Measurements from ENCODE around the gene TRMT11. TPM values are rescaled to one million over a fixed set of nuclear protein-coding genes. Genes with fewer than 3 reads are reported as not detected.

The TRMT11 gene
- total and polyA plus RNA-seq, 9 of the 15 experiments (the other 6 are each of a cell fraction or from before 2014, with no cell fraction given), result 38.8 to 88.0 (median 59.8) TPM

DNA sequence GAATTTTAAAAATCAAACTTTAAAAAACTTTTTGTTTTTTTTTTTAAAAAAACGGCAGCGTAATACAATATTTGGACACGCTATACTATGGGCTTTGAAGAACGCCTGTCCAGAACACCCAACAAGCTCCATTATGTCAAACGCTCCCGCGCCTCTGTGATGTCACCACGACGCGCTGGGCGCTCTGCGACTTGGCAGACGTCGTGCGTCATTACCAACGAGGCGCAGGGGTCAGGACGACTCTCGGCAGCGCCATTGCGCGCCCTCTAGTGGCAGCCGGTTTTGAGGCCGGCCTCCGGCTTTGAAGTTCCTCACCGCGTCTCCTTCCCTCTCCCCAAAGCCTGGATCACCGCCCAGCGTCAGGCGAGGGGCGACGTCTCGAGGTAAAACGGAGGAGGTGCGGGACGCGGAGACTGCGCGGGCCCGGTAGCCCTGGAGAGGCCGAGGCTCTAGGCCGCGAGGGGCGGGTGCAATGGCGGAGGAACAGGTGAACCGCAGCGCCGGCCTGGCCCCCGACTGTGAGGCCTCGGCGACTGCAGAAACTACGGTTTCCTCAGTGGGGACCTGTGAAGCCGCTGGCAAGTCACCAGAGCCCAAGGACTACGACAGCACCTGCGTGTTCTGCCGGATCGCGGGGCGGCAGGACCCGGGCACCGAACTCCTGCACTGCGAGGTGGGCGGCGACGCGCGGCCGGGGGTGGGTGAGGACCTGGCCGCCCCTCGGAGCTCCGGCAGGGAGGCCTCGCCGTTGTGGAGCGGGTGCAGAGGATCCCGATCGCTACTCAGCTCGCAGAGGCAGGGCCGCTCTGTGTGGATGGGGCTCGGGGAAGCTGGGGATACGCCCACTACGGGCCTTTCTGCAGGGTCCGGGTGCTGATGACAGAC lies 29.6 kb upstream of the TRMT11 start, which contains the start of gene HINT3 (continued):
- no peak for TF ChIP-seq BDP1 (IDR thresholded peaks at IDR 0.05; ENCODE audit: insufficient read depth, insufficient read length)
- TF ChIP-seq, protein P1, sequence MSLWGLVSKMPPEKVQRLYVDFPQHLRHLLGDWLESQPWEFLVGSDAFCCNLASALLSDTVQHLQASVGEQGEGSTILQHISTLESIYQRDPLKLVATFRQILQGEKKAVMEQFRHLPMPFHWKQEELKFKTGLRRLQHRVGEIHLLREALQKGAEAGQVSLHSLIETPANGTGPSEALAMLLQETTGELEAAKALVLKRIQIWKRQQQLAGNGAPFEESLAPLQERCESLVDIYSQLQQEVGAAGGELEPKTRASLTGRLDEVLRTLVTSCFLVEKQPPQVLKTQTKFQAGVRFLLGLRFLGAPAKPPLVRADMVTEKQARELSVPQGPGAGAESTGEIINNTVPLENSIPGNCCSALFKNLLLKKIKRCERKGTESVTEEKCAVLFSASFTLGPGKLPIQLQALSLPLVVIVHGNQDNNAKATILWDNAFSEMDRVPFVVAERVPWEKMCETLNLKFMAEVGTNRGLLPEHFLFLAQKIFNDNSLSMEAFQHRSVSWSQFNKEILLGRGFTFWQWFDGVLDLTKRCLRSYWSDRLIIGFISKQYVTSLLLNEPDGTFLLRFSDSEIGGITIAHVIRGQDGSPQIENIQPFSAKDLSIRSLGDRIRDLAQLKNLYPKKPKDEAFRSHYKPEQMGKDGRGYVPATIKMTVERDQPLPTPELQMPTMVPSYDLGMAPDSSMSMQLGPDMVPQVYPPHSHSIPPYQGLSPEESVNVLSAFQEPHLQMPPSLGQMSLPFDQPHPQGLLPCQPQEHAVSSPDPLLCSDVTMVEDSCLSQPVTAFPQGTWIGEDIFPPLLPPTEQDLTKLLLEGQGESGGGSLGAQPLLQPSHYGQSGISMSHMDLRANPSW (CRISPR knock-in tag; IDR thresholded peaks at IDR 0.05), result peak; percentile 90
- peak; percentile 99 for TF ChIP-seq CXXC5 (CRISPR knock-in tag; IDR thresholded peaks at IDR 0.05)
- TF ChIP-seq, protein P2, sequence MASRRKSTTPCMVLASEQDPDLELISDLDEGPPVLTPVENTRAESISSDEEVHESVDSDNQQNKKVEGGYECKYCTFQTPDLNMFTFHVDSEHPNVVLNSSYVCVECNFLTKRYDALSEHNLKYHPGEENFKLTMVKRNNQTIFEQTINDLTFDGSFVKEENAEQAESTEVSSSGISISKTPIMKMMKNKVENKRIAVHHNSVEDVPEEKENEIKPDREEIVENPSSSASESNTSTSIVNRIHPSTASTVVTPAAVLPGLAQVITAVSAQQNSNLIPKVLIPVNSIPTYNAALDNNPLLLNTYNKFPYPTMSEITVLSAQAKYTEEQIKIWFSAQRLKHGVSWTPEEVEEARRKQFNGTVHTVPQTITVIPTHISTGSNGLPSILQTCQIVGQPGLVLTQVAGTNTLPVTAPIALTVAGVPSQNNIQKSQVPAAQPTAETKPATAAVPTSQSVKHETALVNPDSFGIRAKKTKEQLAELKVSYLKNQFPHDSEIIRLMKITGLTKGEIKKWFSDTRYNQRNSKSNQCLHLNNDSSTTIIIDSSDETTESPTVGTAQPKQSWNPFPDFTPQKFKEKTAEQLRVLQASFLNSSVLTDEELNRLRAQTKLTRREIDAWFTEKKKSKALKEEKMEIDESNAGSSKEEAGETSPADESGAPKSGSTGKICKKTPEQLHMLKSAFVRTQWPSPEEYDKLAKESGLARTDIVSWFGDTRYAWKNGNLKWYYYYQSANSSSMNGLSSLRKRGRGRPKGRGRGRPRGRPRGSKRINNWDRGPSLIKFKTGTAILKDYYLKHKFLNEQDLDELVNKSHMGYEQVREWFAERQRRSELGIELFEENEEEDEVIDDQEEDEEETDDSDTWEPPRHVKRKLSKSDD (conservative IDR thresholded peaks at IDR 0.05; ENCODE audit: low read length), result peak; percentile 76; the same call in 1 of the 2 replicates
- TF ChIP-seq MCM7 (IDR thresholded peaks at IDR 0.05), result no peak
- TF ChIP-seq, protein P3, sequence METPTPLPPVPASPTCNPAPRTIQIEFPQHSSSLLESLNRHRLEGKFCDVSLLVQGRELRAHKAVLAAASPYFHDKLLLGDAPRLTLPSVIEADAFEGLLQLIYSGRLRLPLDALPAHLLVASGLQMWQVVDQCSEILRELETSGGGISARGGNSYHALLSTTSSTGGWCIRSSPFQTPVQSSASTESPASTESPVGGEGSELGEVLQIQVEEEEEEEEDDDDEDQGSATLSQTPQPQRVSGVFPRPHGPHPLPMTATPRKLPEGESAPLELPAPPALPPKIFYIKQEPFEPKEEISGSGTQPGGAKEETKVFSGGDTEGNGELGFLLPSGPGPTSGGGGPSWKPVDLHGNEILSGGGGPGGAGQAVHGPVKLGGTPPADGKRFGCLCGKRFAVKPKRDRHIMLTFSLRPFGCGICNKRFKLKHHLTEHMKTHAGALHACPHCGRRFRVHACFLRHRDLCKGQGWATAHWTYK (CRISPR knock-in tag; IDR thresholded peaks at IDR 0.05), result no peak; the same call in 1 of the 2 replicates
- TF ChIP-seq, protein P4, sequence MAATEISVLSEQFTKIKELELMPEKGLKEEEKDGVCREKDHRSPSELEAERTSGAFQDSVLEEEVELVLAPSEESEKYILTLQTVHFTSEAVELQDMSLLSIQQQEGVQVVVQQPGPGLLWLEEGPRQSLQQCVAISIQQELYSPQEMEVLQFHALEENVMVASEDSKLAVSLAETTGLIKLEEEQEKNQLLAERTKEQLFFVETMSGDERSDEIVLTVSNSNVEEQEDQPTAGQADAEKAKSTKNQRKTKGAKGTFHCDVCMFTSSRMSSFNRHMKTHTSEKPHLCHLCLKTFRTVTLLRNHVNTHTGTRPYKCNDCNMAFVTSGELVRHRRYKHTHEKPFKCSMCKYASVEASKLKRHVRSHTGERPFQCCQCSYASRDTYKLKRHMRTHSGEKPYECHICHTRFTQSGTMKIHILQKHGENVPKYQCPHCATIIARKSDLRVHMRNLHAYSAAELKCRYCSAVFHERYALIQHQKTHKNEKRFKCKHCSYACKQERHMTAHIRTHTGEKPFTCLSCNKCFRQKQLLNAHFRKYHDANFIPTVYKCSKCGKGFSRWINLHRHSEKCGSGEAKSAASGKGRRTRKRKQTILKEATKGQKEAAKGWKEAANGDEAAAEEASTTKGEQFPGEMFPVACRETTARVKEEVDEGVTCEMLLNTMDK (IDR thresholded peaks at IDR 0.05; ENCODE audit: borderline replicate concordance, insufficient read depth, low read depth, low read length, poor library complexity, severe bottlenecking), result peak; percentile 80
- TF ChIP-seq FOSL1 (tag; conservative IDR thresholded peaks at IDR 0.05), result peak; percentile 66
- peak; percentile 97 for TF ChIP-seq ATF7 (IDR thresholded peaks at IDR 0.05)
- TF ChIP-seq SETDB1 (IDR thresholded peaks at IDR 0.05; ENCODE audit: low read length), result peak; percentile 94
- TF ChIP-seq FIP1L1 (IDR thresholded peaks at IDR 0.05; ENCODE audit: low read depth, low read length, poor library complexity, severe bottlenecking), result peak; percentile 93
- TF ChIP-seq ZNF24 (IDR thresholded peaks at IDR 0.05), result peak; percentile 89
- TF ChIP-seq SNRNP70 (optimal IDR thresholded peaks at IDR 0.05; ENCODE audit: low read depth, low read length), result no peak
- no peak for TF ChIP-seq SRSF9 (IDR thresholded peaks at IDR 0.05; ENCODE audit: borderline replicate concordance, low read depth, low read length)
- TF ChIP-seq SOX6 (IDR thresholded peaks at IDR 0.05), result peak; percentile 80
- TF ChIP-seq ZNF316 (IDR thresholded peaks at IDR 0.05), result no peak

Data from K562 (cell line).